Activated T-cell treated with anti-CD3 and anti-CD28 coated beads, Interleukin-2, amount 50 U/mL, for 72 hours (primary cell): ENCODE results near the gene SCARB1. TPM values are rescaled to one million over a fixed set of nuclear protein-coding genes. Genes with fewer than 3 reads are reported as not detected.
"Not testable (repeated sequence)": the region's sequence is repeated elsewhere in the genome, so short reads cannot be mapped to it uniquely, and the experiment has no call there.

Experiments
- ATAC-seq, 2 donors: fragments of 150-1000 bp; cut with Tn5 transposase; replicated peaks in 1 of 2; 2 replicates each; pipeline ENCODE4 v1.10.0; 2021; ENCODE audit warnings: moderate library complexity in 2 of 2, mild to moderate bottlenecking in 1 of 2
- DNase-seq, 2 donors: peaks; one replicate each; pipeline ENCODE4 v3.0.0; 2021 to 2022; ENCODE audit warnings: mixed read lengths in 1 of 2
- H3K27ac Mint-ChIP-seq: one replicate; pipeline ENCODE4 v1.8.0; 2022; ENCODE audit warnings: mild to moderate bottlenecking, moderate library complexity, mixed read lengths
- H3K27me3 Mint-ChIP-seq: one replicate; pipeline ENCODE4 v1.8.0; 2022; ENCODE audit warnings: low read depth, mixed read lengths
- H3K36me3 Mint-ChIP-seq, 2 donors: one replicate each; pipeline ENCODE4 v1.8.0; 2022; ENCODE audit warnings: mixed read lengths in 2 of 2, mild to moderate bottlenecking in 1 of 2; ENCODE audit not compliant: insufficient read depth in 2 of 2
- H3K4me1 Mint-ChIP-seq: one replicate; pipeline ENCODE4 v1.8.0; 2022; ENCODE audit warnings: low read depth, mixed read lengths
- H3K4me3 Mint-ChIP-seq, 2 donors: one replicate each; pipeline ENCODE4 v1.8.0; 2022; ENCODE audit warnings: mild to moderate bottlenecking in 2 of 2, mixed read lengths in 2 of 2, moderate library complexity in 2 of 2
- H3K9me3 Mint-ChIP-seq, 2 donors: one replicate each; pipeline ENCODE4 v1.8.0; 2022; ENCODE audit warnings: mixed read lengths in 2 of 2
- total RNA-seq, 2 donors: library from RNA; stranded (reverse); gene quantifications; one replicate each; pipeline ENCODE4 v1.2.3, GENCODE V29; 2022

The SCARB1 gene
- total RNA-seq, 2 donors from 2014 or later: 13.4 to 14.5 TPM

DNA sequence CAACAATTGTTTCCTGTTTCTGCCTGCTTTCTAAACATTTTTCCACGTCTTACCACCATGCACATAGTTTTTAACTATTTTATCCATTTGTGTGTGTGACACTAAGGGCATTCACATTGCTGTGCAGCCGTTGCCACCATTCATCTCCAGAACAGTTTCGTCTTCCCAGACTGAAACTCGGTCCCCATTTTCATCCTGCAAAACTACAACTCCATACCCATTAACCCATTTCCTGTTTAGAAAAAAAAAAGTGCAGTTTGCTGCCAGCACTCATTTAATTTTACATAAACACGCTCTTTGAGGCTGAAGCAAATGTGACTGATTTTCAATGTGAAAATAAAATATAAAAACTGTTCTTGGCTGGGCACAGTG is 35.2 kb upstream of the SCARB1 start:
- Mint-ChIP-seq H3K36me3 (no peaks in the 10 kb centered on the region), H3K9me3 (no peaks in the 10 kb centered on the region), H3K27ac (peak overlapping the region; percentile 4), H3K4me1 (peaks cover 16% of the 10 kb centered on the region), H3K27me3 (no peaks in the 10 kb centered on the region), H3K4me3 (peak overlapping the region; percentile 23 to 75)
- no peak for ATAC-seq
- no peak for DNase-seq

DNA sequence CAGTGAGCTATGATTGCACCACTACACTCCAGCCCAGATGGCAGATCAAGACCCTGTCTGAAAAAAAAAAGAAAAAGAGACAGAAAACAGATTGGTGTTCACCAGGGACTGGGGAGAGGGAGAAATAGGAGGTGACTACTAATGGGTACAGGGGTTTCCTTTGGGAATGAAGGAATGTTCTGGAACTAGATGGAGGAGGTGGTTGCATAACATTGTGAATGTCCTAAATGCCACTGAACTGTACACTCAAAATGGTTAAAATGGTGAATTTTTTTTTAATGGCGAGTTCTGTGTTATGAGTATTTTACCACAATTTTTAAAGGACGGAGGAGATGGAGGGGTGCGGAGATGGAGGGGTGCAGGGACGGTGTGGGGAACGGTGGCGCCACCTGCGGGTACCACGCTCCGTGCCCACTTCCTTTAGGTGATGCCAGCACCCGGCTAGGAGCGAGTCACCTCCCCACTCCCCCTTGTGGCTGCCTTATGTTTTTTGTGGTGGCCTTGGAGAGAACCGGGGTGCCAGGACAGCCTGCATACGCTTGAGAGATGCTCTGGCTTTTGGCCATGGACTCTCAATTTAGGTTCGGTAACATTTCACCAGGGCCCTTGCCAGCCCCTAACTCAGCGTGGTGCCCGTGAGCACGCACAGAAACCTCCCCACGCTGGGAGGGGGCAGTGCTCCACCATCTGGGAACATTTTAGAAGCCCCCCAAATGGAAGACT is 34.7 kb upstream of the SCARB1 start:
- no peaks in the 10 kb centered on the region for H3K36me3 Mint-ChIP-seq
- H3K27me3 Mint-ChIP-seq: no peaks in the 10 kb centered on the region
- peaks cover 22% of the 10 kb centered on the region for H3K4me1 Mint-ChIP-seq
- H3K27ac Mint-ChIP-seq: no peak overlapping the region
- DNase-seq: peak; percentile 71 to 83
- H3K4me3 Mint-ChIP-seq: peak overlapping the region; percentile 23 to 75
- ATAC-seq: peak; percentile 81 to 86
- H3K9me3 Mint-ChIP-seq: no peaks in the 10 kb centered on the region

DNA sequence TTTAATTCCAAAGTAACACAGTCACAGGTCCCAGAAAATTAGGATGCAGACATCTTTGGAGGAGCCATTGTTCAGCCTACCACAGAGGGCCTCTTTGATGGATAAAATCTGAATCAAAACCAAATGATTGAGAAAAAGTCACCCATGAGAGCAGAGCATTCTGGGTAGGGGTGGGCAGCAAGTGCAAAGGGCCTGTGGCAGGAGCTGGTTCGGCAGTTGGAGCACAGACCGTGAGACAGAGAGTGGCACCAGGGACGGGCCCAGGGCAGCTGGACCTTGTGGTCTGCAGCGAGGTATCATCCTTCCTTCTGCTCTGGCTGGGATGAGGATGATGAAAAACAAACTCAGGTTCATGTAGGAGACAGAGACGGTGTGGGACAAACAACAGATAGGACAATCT is 32.8 kb upstream of the SCARB1 start:
- Mint-ChIP-seq H3K9me3 (no peaks in the 10 kb centered on the region), H3K27ac (no peak overlapping the region), H3K36me3 (no peaks in the 10 kb centered on the region), H3K4me3 (no peak overlapping the region), H3K4me1 (peaks cover 25% of the 10 kb centered on the region), H3K27me3 (no peaks in the 10 kb centered on the region)
- ATAC-seq (no peak), DNase-seq (no peak)

DNA sequence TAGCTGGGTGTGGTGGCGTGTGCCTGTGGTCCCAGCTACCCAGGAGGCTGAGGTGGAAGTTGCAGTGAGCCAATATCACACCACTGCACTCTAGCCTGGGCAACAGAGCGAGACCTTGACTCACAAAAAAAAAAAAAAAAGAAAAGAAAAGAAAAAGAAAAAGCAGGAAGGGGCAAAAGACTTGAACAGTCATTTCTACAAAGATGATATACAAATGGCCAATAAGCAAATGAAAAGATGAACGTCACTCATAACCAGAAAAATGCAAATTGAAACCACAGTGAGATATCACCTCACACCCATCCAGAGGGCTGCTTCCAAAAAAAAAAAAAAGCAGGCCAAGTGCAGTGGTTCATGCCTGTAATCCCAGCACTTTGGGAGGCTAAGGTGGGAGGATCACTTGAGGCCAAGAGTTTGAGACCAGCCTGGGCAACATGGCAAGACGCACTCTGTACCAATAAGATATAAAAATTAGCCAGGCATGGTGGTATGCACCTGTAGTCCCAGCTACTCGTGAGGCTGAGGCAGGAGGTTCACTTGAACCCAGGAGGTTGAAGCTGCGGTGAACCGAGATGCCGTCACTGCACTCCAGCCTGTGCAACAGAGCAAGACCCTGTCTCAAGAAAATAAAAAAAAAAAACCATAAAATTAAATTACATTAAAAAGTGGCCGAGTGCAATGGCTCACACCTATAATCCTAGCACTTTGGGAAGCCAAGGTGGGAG is 30.3 kb upstream of the SCARB1 start:
- H3K27me3 Mint-ChIP-seq: no peaks in the 10 kb centered on the region
- no peaks in the 10 kb centered on the region for H3K9me3 Mint-ChIP-seq
- H3K36me3 Mint-ChIP-seq: no peaks in the 10 kb centered on the region
- no peak for DNase-seq
- H3K27ac Mint-ChIP-seq: peak overlapping the region; percentile 50
- peaks cover 22% of the 10 kb centered on the region for H3K4me1 Mint-ChIP-seq
- peak; percentile 36 to 77 for ATAC-seq
- H3K4me3 Mint-ChIP-seq: no peak overlapping the region

DNA sequence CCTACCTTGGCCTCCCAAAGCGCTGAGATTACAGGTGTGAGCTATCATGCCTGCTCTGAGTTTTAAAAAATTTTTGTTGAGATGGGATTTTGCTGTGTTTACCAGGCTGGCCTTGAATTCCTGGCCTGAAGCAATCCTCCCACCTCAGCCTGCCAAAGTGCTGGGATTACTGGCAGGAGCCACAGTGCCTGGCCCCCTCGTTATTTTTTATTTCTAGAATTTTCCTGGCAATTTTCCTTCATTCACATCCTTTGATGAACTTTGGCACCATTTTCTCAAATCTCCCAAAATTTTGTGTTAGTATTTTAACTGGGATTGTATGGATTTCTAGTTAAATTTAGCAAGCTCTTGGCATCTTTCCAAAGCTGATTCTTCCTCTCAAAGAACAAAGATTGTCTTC is 24.6 kb upstream of the SCARB1 start:
- Mint-ChIP-seq H3K9me3 (no peaks in the 10 kb centered on the region), H3K36me3 (no peaks in the 10 kb centered on the region), H3K4me1 (peaks cover 2% of the 10 kb centered on the region), H3K4me3 (no peak overlapping the region), H3K27ac (no peak overlapping the region), H3K27me3 (no peaks in the 10 kb centered on the region)
- DNase-seq (no peak), ATAC-seq (no peak)

DNA sequence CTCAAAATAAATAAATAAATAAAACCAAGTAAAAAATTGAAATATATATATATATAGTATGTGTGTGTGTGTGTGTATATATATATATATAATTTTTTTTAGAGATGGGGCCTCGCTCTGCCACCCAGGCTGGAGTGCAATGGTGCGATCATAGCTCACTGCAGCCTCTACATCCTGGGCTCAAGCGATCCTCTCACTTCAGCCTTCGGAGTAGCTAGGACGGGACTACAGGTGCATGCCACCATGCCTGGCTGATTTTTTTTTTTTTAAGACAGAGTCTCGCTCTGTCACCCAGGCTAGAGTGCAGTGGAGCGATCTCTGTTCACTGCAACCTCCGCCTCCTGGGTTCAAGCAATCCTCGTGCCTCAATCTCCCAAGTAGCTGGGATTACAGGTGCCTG is 24.1 kb upstream of the SCARB1 start:
- not testable (repeated sequence) for DNase-seq, H3K27ac Mint-ChIP-seq, H3K4me3 Mint-ChIP-seq, H3K36me3 Mint-ChIP-seq, H3K4me1 Mint-ChIP-seq, ATAC-seq, H3K27me3 Mint-ChIP-seq, H3K9me3 Mint-ChIP-seq

DNA sequence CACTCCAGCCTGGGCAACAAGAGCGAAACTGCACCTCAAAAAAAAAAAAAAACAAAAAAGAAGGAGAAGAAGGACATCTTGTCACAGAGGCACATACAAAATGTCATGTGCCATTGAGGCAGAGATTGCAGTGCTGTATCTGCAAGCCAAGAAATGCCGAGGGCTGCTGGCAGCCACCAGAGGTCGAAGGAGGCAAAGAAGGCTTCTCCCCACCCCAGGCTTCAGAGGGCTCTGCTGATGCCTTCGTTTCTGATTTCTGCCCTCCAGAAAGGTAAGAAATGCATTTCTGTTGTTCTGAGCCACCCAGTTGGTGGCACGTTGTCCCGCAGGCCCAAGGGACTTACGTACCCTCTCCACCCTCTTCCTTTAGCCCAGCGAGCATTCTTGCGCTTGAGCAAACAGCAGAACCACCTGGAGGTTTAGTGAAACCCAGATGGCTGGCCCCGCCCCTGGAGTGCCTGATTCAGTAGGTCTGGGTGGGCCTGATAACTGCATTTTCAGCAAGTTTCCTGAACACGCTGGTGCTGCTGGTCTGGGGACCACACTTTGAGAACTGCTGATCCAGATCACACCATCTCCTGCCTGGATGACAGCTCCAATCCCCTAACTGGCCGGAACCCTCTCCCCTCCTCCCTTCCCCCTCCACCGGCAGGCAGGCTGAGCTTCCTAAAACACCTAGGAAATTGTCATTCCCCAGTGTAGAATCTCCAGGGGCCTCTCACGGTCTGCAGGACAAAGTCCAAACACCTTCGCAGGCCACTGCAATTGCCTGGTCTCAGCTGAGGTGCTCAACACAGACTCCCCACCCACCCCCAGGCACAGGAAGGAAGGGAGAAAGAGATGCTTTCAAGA is 21.1 kb upstream of the SCARB1 start:
- H3K4me1 Mint-ChIP-seq: peaks cover 12% of the 10 kb centered on the region
- H3K9me3 Mint-ChIP-seq: no peaks in the 10 kb centered on the region
- H3K4me3 Mint-ChIP-seq: no peak overlapping the region
- ATAC-seq (no peak), DNase-seq (no peak)
- H3K27me3 Mint-ChIP-seq: no peaks in the 10 kb centered on the region
- no peaks in the 10 kb centered on the region for H3K36me3 Mint-ChIP-seq
- no peak overlapping the region for H3K27ac Mint-ChIP-seq

DNA sequence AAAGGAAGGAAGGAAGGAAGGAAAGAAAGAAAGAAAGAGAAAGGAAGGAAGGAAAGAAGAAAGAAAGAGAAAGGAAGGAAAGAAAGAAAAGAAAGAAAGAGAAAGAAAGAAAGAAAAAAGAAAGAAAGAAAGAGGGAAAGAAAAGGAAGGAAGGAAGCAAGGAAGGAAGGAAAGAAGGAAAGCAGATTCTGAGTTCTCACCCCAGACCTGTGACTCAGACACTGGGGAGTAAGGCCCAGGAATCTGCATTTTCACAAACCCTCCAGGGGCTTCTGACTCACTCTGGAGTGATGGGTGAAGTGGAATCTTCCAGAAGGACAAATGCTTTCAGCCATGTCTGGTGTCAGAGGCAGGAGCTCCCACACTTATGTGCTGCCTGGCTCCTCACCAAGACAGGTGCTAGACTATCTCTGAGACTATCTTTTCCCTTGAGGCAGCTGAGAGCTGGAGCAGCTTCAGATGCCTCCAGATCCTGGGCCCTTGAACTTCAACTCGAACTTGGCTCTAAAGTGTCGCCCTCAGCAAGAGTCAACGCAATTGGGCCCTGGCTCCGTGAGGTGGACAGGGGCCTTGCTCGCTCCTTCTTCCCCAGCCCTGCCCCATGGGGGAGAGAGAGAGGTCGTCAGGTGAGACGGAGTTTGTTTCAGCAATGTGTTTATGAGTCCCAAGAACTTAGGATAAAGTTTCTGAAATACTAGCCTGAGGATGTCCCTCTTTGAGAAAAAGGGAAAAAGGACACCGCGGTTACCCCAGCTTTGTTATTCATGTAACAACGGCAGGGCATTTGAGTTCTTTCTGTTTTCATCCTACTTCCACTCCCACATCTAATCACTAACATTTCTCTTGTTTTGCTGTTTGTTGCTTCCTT is 19.8 kb upstream of the SCARB1 start:
- H3K4me3 Mint-ChIP-seq: no peak overlapping the region
- no peaks in the 10 kb centered on the region for H3K9me3 Mint-ChIP-seq
- no peaks in the 10 kb centered on the region for H3K36me3 Mint-ChIP-seq
- no peak for ATAC-seq
- H3K27me3 Mint-ChIP-seq: no peaks in the 10 kb centered on the region
- H3K4me1 Mint-ChIP-seq: peaks cover 12% of the 10 kb centered on the region
- DNase-seq: no peak
- peak overlapping the region; percentile 36 for H3K27ac Mint-ChIP-seq

DNA sequence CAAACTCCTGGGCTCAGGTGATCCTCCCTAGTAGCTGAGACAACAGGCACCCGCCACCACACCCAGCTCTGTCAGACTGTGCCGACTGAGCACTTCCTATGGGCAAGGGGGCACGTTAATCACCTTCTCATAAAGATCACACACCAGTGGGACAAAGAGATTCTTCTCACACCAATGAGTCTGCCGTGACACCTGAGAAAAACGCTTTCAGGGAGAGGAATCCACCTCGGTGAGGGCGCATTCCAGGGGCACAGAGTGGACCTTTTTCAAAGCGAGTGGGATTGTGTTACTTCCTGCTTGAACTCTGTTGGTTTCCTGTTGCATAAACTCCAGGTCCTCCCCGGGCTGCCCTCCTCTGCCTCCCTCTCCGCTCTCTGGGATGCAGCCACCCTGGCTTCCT is 17.5 kb upstream of the SCARB1 start:
- DNase-seq (no peak), ATAC-seq (no peak)
- no peaks in the 10 kb centered on the region for H3K27me3 Mint-ChIP-seq
- H3K36me3 Mint-ChIP-seq: no peaks in the 10 kb centered on the region
- H3K27ac Mint-ChIP-seq: no peak overlapping the region
- H3K4me3 Mint-ChIP-seq: no peak overlapping the region
- H3K9me3 Mint-ChIP-seq: no peaks in the 10 kb centered on the region
- peaks cover 12% of the 10 kb centered on the region for H3K4me1 Mint-ChIP-seq

DNA sequence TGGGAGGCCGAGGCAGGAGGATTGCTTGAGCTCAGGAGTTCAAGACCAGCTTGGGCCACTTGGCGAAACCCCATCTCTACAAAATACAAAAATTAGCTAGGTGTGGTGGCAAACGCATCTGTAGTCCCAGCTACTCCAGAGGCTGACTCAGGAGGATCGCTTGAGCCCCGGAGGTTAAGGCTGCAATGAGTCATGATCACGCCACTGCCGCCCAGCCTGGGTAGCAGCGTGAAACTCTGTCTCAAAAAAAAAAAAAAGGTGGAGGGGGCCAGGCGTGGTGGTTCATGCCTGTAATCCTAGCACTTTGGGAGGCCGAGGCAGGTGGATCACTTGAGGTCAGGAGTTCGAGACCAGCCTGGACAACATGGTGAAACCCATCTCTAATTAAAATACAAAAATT is 16.7 kb upstream of the SCARB1 start:
- H3K36me3 Mint-ChIP-seq, ATAC-seq, H3K27me3 Mint-ChIP-seq, DNase-seq, H3K9me3 Mint-ChIP-seq, H3K27ac Mint-ChIP-seq, H3K4me3 Mint-ChIP-seq: not testable (repeated sequence)
- peaks cover 12% of the 10 kb centered on the region for H3K4me1 Mint-ChIP-seq

DNA sequence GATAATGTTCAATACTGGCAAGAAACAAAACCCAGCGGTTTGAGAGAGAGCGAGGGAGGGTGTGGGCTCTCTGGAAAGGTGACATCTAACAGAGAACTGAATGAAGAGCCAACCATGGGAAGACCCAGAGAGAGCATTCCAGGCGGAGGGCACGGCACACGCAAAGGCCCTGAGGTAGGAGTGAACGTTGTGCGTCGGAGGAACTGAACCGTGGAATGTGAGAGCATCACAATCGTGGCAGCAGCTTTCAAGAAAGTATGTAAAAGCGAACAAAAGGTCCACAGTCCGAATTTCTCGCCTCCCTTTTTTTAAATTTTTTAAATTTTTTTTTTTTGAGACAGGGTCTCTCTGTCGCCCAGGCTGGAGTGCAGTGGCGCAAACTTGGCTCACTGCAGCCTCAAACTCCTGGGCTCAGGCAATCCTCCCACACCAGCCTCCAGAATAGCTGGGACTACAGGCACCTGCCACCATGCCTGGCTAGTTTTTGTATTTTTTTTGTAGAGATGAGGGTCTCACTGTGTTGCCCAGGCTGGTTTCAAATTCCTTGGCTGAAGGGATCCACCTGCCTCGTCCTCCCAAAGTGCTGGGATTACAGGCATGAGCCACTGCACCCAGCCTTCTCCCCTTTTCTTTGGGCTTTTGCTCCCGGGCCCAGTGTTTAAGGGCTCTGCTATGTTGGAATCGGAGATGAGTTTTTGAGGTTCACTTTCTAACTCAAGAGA is 15.3 kb upstream of the SCARB1 start:
- H3K27me3 Mint-ChIP-seq: peaks cover 5% of the 10 kb centered on the region
- H3K4me3 Mint-ChIP-seq: no peak overlapping the region
- DNase-seq: no peak
- no peaks in the 10 kb centered on the region for H3K9me3 Mint-ChIP-seq
- H3K36me3 Mint-ChIP-seq: no peaks in the 10 kb centered on the region
- no peak overlapping the region for H3K27ac Mint-ChIP-seq
- H3K4me1 Mint-ChIP-seq: peaks cover 12% of the 10 kb centered on the region
- ATAC-seq: no peak

DNA sequence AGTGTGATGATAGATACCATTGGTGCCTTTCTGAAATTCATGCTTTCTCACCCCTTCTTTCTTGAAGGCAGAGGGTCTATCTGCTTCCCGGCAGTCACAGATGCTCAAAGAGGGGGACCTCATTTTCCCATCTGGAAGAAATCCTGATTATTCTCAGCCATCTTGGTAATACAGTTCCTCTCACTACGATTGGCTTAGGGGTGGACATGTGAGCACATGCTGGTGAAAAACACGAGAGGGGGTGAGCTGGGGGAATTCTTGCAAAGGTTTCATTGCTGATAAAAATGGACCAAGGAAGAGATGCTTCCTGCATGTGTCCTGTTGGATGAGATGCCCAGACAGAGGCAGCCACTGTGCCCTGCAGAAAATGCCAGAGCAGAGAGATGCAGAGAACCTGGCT is 13.8 kb upstream of the SCARB1 start:
- Mint-ChIP-seq H3K4me1 (peaks cover 12% of the 10 kb centered on the region), H3K36me3 (no peaks in the 10 kb centered on the region), H3K4me3 (no peak overlapping the region), H3K27ac (no peak overlapping the region), H3K9me3 (no peaks in the 10 kb centered on the region), H3K27me3 (peaks cover 5% of the 10 kb centered on the region)
- ATAC-seq (no peak), DNase-seq (no peak)
